HG02623 (cell line): ENCODE results near the gene STRA8.

ENCODE experiments used
- ATAC-seq: cut with Tn5 transposase; IDR thresholded peaks from one replicate; pipeline ENCODE4 v1.9.1; 2021; ENCODE audit warnings: moderate library complexity; ENCODE audit not compliant: unreplicated experiment

The STRA8 gene

DNA sequence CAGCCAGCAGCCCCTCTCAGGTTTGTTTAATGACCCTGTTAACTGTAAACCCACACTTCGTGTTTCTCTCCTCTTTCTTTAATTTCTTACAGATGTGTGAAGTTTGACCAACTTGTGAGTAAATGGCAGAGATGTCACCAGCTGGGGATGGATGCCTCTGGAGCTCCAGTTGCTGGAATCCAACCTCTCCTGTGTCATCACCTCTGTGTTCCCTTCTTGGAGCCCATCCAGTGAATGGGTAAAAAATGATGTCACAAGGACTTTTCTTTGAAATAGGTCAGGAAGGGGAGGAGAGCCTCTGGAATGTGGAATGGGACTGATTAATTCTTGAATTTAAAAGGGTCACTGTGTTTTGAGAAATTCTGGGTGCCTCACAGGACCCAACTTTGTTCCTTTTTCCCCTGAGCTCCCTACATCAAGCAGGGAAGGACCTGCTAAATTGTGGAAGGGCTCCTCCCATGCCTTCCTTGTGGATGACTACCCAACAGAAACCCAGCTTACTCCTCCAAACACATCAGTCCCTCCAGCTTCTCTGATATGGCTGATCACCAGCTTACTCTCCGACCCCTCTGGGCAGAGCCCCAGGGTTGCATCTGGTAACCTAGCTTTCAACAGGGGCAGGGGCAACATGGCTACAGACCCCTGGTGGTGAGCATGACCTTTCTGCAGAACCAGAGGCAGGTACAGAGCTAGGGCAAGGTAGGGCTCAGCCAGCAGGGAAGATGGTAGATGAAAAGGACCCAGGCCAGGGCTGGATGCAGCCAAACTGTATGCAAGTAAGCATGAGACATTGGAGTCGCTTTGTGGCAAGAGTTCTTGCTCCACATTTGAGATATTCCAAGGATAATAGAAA is 67.5 kb downstream of the STRA8 start:
- ATAC-seq, result no peak
